ENCODE measurements around the gene ADAM10. TPM values are rescaled to one million over a fixed set of nuclear protein-coding genes. Genes with fewer than 3 reads are reported as not detected.

Gene ADAM10
- polyA plus RNA-seq, 3 donors, result 66.0 to 269 (median 149) TPM

GRCh38 chr15:58766290-58766689 lies 16.8 kb upstream of the ADAM10 start:
- no peak overlapping the region for H3K4me2 ChIP-seq (replicated peaks; ENCODE audit: extremely low read depth, low read length, poor library complexity, severe bottlenecking)
- no peaks in the 10 kb centered on the region for H3K27me3 ChIP-seq (ENCODE audit: control insufficient read depth in 2 of 2, insufficient read depth in 2 of 2, low read length in 2 of 2)
- TF ChIP-seq, protein P1, sequence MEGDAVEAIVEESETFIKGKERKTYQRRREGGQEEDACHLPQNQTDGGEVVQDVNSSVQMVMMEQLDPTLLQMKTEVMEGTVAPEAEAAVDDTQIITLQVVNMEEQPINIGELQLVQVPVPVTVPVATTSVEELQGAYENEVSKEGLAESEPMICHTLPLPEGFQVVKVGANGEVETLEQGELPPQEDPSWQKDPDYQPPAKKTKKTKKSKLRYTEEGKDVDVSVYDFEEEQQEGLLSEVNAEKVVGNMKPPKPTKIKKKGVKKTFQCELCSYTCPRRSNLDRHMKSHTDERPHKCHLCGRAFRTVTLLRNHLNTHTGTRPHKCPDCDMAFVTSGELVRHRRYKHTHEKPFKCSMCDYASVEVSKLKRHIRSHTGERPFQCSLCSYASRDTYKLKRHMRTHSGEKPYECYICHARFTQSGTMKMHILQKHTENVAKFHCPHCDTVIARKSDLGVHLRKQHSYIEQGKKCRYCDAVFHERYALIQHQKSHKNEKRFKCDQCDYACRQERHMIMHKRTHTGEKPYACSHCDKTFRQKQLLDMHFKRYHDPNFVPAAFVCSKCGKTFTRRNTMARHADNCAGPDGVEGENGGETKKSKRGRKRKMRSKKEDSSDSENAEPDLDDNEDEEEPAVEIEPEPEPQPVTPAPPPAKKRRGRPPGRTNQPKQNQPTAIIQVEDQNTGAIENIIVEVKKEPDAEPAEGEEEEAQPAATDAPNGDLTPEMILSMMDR (IDR thresholded peaks at IDR 0.05), result no peak
- no peak overlapping the region for H3K4me3 ChIP-seq (replicated peaks in 1 of 3; ENCODE audit: low read depth in 2 of 3, low read length in 3 of 3)
- H3K9me3 Mint-ChIP-seq, result peaks cover 0 to 15% (median 11%) of the 10 kb centered on the region in 7 donors
- no peaks in the 10 kb centered on the region for H3K36me3 Mint-ChIP-seq
- H3K27me3 Mint-ChIP-seq (ENCODE audit: low read depth in 3 of 3), result peaks cover 0 to 2% (median 0%) of the 10 kb centered on the region in 3 donors
- H3K79me2 ChIP-seq (ENCODE audit: insufficient read depth, low read length), result no peaks in the 10 kb centered on the region
- intact Hi-C loops (cut with micrococcal nuclease), result no loop called here
- no peak overlapping the region for H3K27ac ChIP-seq (ENCODE audit: low read depth in 1 of 2, low read length in 2 of 2)
- H2AFZ ChIP-seq (ENCODE audit: insufficient read depth, low read depth, low read length, poor library complexity, severe bottlenecking), result no peak overlapping the region
- WGBS (ENCODE audit: insufficient coverage), result 100% methylated on average over 1 of the region's 5 CpGs
- no peaks in the 10 kb centered on the region for H4K20me1 ChIP-seq (ENCODE audit: insufficient read depth, low read length)
- peaks cover 7% of the 10 kb centered on the region for H3K4me1 Mint-ChIP-seq
- H3K9me3 ChIP-seq (replicated peaks in 1 of 2; ENCODE audit: control insufficient read depth in 1 of 2, insufficient read depth in 1 of 2, low read length in 2 of 2), result peaks cover 0 to 10% of the 10 kb centered on the region in 2 donors
- H3K9ac ChIP-seq (ENCODE audit: insufficient read depth, low read length, poor library complexity, severe bottlenecking), result no peak overlapping the region
- H3K4me1 ChIP-seq (ENCODE audit: control insufficient read depth in 1 of 2, insufficient read depth in 2 of 2, low read length in 2 of 2), result peaks cover 6 to 9% of the 10 kb centered on the region in 2 donors
- DNase-seq, result no peak
- no peaks in the 10 kb centered on the region for H3K36me3 ChIP-seq (replicated peaks in 1 of 2; ENCODE audit: control insufficient read depth in 1 of 2, insufficient read depth in 2 of 2, low read length in 2 of 2)
- H3K4me3 Mint-ChIP-seq, result no peak overlapping the region
- H3K27ac Mint-ChIP-seq, result no peak overlapping the region

GRCh38 chr15:58764468-58764867 lies 15.0 kb upstream of the ADAM10 start:
- Histone ChIP-seq H3K4me2 (replicated peaks; ENCODE audit: extremely low read depth, low read length, poor library complexity, severe bottlenecking) (no peak overlapping the region), H3K27ac (ENCODE audit: low read depth in 1 of 2, low read length in 2 of 2) (no peak overlapping the region), H3K9me3 (replicated peaks in 1 of 2; ENCODE audit: control insufficient read depth in 1 of 2, insufficient read depth in 1 of 2, low read length in 2 of 2) (peaks cover 0 to 10% of the 10 kb centered on the region in 2 donors), H3K9ac (ENCODE audit: insufficient read depth, low read length, poor library complexity, severe bottlenecking) (no peak overlapping the region), H4K20me1 (ENCODE audit: insufficient read depth, low read length) (no peaks in the 10 kb centered on the region), H3K27me3 (ENCODE audit: control insufficient read depth in 2 of 2, insufficient read depth in 2 of 2, low read length in 2 of 2) (no peaks in the 10 kb centered on the region), H3K36me3 (replicated peaks in 1 of 2; ENCODE audit: control insufficient read depth in 1 of 2, insufficient read depth in 2 of 2, low read length in 2 of 2) (no peaks in the 10 kb centered on the region), H2AFZ (ENCODE audit: insufficient read depth, low read depth, low read length, poor library complexity, severe bottlenecking) (no peak overlapping the region), H3K4me3 (replicated peaks in 1 of 3; ENCODE audit: low read depth in 2 of 3, low read length in 3 of 3) (no peak overlapping the region), H3K79me2 (ENCODE audit: insufficient read depth, low read length) (no peaks in the 10 kb centered on the region), H3K4me1 (ENCODE audit: control insufficient read depth in 1 of 2, insufficient read depth in 2 of 2, low read length in 2 of 2) (no peaks in the 10 kb centered on the region)
- no peak for DNase-seq
- intact Hi-C loops (cut with micrococcal nuclease), result no loop called here
- Mint-ChIP-seq H3K36me3 (no peaks in the 10 kb centered on the region), H3K9me3 (peaks cover 0 to 15% (median 11%) of the 10 kb centered on the region in 7 donors), H3K27ac (no peak overlapping the region), H3K4me1 (peaks cover 6% of the 10 kb centered on the region), H3K4me3 (no peak overlapping the region), H3K27me3 (ENCODE audit: low read depth in 3 of 3) (peaks cover 0 to 3% (median 2%) of the 10 kb centered on the region in 3 donors)
- 100% methylated on average over 1 of the region's 5 CpGs for WGBS (ENCODE audit: insufficient coverage)
- TF ChIP-seq, protein P1 (IDR thresholded peaks at IDR 0.05), result no peak
